Kidney glomerular epithelial cell (primary cell): Measurements from ENCODE around the gene HNRNPF.

Experiments used
- DNase-seq: peaks from one replicate; lab custom pipeline; 2025; lab: John Stamatoyannopoulos, UW

The HNRNPF gene

DNA sequence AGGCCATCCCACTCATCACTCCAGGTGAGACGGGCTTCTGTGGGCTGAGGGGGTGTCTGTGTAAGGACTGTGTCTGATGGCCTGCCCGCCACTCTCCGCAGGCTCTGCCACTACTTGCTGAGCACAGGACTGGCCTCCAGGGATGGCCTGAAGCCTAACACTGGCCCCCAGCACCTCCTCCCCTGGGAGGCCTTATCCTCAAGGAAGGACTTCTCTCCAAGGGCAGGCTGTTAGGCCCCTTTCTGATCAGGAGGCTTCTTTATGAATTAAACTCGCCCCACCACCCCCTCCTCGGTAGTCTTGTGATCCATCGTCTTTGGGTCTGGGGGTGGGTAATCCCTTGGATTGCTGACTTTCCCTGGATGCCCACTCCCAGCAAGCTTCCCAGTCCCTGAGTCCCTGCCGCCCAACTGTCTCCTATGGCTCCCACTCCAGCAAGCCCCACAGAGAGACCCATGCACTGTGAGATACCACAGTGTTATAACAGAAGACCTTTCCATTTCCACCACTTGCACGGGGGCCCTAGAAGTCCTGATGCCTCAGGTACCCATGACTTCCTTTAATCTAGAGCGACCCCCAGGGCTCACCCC, 32.8 kb downstream of the HNRNPF start:
- no peak for DNase-seq

DNA sequence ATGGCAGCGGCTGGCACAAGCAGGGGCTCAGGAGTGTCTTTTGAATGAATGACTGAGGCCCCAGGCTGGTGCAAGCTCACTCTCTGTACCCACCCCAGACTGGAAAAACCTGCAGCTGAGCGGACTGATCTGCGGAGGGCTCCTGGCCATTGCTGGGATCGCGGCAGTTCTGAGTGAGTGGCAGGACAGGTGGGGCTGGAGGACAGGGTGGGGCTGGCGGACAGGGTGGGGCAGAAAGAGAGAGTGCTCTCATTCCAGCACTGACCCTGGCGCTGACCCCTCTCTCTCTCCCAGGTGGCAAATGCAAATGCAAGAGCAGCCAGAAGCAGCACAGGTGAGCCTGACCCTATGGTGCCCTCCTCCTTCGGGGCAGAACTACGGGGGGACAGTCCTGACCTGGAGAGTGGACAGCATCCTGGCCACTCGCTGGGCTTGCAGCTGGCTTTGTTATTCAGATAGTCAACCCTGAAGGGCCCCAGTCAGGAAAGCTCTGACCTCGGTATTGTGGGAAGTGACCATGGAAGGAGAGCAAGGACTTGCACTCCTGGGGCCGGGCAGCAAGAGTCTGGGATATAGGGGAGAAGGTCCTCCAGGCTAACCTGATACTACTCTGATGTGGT, 33.5 kb downstream of the HNRNPF start:
- DNase-seq: no peak

DNA sequence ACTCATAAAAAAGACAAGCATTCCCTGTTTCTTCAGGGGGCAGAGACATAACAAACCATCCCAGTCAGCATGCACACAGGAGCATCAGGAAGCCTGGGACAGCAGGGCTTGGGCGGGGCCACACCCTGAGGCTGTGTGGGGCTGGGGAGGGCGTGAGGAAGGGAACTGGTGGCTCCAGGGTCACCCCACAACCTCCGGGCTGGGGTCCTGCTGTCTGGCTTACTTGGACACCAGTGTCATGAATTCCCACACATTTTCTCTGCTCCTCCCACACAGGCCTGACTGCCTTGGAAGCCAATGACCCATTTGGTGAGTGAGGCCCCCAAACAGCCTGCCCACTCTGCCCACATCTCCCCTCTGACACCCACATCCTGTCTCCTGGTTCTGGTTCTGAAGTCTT, 34.8 kb downstream of the HNRNPF start:
- DNase-seq: no peak

DNA sequence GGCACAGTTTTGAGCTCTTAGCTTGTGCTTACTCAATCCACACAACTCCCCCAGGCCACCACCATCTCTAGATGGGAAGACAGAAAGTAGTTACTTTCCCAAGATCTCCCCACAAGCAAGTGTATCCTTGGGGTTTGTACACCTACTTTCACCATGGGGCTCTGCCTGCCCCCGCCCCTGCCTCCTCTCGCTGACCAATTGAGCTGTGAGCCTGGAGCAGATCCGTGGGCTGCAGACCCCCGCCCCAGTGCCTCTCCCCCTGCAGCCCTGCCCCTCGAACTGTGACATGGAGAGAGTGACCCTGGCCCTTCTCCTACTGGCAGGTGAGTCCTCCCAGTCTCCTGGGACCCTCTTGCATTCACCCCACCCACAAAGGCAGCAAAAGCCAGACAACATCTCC, 35.5 kb downstream of the HNRNPF start:
- no peak for DNase-seq

DNA sequence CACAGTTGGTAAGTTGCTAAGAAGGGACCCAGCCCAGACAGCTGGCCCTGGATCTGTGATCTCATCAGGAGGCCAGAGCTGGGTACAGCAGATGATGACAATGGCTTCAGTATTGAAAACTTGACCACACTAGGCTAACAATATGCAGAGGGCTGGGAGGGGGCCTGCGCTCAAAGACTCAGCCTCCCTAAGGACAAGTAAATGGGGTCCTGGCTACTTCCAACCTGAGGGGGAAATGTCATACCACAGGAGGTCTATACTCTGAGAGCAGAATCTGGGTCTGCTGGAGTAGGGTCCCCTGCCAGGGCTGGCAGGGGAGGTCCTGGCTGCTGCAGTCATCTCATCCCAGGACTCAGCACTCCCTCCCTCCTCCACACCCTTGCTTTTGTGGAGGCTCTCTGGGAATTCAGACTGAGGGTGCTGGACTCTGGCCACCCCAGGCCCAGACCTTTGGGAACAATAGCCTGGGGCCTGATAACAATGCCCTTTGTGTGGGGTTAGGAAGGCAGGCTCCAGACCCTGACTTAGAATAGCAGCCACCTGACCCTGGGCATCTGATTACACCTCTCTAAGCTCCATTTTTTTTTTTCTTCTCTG, 36.1 kb downstream of the HNRNPF start:
- no peak for DNase-seq

DNA sequence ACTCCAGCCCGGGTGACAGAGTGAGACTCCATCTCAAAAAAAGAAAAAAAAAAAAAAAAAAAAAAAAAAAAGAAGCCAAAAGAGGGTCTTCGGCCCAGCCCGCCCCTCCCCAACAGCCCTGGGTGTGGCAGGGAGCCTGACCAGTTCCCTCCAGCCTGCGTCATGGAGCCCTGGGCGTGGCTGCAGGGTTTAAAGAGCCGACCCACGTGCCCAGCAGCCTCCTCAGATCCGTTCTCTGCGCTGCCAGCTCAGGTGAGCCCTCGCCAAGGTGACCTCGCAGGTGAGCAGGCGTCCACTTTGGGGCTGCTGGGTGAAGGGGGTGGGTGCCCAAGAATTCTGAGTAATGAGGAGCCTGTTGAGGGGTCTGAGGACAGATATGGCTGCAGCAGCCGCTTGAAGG, 37.6 kb downstream of the HNRNPF start, which contains the start of gene FXYD4:
Gene FXYD4, plus strand, starts transcription at position 219 of the 400 bp plus-strand sequence. CDS start 2,111 bp downstream, outside the sequence.
- DNase-seq: no peak

DNA sequence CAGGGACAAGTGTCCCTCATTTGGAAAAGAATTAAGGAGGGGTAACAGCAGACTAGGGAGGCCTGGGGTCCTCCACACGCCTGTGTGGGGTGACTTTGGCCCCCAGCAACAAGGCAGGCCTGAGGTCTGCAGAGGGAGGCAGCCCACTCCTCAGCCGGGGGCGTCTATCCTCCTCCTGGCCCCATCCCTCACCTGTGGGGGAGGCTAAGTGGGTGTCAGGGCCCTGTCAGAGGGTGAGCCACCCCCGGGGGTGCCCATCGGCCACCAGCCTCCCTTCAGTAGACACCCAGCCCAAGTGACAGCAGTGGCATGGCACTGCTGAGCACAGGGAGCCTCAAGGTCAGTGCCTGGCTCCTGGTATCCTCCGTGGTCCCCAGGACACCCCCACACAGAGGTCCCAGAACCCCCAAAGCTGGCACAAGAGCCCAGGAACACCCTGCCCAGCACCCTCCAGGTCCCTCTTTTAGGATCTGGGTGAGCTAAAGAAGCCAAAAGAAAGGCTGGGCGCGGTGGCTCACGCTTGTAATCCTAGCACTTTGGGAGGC, 38.2 kb downstream of the HNRNPF start:
- DNase-seq: no peak

DNA sequence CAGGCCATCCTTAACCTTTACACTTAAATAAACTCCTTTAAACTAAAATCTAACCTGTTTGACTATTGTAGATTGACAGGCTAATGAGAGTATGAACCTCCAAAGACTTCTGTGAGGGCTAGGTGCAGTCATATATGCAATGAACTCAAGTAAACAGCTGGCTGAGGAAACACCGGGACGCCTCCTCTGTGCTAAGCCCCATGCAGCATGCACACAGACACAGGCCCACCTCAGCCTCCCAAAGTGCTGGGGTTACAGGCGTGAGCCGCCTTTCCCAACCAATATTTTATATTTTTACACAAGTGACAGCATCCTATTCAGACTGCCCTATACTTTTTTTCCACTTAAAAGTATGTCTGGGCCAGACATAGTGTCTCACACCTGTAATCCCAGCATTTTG, 39.1 kb downstream of the HNRNPF start:
- DNase-seq: no peak

DNA sequence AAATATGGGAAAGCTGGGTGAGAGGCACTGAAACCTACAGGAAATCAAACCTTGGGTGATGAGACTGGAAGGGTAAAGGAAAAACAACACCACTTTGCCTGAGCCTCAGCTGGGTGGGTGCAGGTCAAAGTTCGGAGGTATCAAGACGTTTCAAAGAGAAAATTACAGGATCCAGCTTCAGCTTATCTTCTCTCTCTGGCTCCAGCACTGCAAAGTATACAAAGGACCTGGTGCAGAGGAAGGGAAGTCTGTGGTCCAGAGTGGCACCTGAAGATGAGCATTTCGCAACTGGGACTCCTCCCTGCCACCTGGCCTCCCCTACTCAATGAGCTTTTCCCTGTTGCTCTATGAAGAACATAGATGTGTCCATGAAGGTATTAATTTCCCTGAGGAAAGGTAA, 44.0 kb downstream of the HNRNPF start:
- DNase-seq: no peak

DNA sequence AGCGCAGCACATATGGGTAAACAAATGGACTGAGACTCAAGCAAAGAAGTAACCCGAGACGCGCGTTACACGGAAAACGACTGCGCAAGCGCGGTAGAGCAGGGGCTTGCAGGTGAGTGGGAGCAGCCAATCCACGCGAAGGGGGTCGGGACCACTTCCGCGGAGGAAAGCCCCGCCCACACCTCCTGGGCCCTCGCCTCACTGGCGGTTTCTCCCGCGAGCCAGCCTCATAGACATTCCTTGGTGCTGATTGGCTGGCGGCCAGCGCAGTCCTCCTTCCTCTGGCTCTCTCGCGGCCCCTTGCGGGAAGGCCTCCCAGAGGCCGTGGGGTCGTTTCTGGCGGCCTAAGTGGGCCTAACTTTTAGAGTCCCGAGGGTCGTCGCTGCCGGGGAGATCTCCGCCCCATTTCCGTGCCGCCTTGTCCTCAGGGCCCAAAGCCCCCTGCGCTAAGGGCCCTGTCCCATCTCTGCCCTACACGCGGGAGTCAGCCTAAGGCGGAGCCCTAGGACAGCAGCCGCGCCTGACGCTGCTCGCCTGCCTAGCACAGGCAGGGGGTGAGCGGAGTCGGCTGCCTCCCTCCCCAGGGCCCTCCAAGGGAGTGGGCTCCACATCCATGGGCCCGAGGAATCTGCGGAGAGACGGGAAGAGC, 46.7 kb downstream of the HNRNPF start:
- peak; percentile 95 for DNase-seq

DNA sequence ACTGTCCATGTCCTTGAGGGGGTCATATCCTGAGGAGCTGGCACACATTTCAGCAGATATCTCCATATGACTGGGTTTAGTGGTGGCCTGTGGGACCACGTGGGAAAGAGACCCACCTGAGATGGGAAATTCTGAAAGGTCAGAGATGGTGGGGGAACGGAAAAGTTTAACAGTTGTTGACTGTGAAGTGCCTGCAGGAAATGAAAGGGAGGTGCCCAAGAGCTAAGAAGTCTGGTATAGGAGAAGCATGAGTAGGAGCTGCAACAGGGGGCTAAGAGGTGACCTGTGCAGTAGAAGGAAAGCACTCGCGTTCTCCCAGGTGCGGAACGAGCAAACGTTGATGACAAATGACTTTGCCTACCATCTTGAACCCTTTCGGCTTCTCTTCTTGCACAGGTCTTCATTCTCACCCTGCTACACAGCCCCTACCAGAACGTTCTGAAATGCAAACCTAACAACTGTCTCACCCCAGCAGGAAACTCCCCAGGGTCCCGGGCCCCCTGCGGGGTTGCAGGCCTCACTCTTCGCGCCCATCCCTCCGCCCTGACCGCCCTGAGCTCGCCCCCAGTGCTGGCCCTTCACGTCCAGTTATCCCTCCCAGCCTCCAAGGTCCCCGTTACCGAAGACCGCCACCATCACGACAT, 47.3 kb downstream of the HNRNPF start:
- DNase-seq: no peak

DNA sequence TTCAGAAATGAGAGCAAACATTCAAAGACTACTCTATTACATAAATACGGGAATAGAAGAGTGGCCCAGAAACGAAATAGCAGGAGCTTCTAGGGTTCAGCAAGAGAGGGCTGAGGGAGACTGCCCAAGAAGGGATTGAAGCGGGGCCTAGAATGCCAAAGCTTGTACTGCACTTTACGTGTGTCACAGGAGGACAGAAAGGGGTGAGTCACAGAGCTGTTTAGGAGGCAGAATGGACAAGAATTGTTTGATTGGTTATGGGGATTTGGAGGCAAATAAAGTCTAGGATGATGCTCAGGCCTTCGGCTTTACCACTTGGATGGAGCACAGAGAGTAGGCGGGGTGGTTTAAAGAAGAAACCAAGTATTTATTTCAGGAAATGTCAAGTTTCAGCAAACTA, 48.9 kb downstream of the HNRNPF start:
- no peak for DNase-seq

DNA sequence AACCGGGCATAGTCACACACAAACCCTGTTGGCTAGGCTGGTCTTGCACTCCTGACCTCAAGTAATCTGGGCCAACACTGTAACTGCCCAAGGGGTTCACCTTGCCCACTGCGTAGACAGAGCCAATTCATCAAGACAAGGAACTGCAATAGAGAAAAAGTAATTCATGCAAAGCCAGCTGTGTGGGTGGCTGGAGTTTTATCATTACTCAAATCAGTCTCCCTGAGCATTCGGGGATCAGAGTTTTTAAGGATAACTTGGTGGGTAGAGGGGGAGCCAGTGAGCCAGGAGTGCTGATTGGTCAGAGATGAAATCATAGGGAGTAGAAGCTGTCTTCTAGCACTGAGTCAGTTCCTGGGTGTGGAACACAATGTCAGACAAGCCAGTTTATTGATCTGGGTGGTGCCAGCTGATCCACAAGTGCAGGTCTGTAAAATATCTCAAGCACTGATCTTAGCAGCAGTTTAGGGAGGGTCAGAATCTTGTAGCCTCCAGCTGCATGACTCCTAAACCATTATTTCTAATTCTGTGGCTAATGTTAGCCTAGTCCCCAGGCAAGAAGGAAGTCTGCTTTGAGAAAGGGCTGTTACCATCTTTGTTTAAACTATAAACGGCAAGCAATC, 53.1 kb downstream of the HNRNPF start:
- DNase-seq: peak; percentile 64

DNA sequence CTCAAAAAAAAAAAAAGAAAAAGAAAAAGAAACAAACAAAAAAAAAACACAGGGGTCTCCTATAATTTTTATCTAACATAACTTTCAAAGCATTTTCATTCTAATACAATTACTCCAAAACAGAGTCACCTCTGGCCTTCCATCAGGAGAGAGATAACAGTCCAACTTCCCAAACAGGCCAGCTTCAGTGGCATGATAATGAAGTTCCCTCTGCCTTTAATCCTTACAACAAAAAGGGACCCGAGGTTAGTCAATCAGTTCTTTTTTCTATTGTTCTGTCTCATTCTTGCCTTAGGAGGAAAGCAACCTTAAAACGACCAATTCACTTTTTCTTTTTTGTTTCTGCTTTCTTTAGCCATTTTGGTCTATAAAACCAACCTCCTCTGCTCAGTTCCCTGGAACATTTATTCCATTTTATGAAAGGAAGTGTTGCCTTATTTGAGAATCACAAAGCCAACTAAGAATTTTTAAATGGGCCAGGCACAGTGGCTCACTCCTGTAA, 54.1 kb downstream of the HNRNPF start:
- no peak for DNase-seq

DNA sequence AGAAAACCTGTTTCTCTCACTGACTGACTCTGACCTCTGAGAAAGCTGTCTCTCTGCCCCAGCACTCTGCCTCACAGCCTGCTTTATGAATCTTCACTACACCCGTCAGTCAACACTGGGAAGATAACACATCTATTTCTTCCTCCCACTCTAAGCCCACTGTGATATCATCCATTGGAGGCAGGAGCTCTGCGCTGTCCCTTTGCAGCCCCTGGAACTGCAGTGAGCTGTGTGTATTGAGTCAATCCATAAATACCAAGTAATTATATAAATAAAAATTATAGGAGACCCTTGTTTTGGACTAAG, 54.7 kb downstream of the HNRNPF start:
- DNase-seq: no peak

DNA sequence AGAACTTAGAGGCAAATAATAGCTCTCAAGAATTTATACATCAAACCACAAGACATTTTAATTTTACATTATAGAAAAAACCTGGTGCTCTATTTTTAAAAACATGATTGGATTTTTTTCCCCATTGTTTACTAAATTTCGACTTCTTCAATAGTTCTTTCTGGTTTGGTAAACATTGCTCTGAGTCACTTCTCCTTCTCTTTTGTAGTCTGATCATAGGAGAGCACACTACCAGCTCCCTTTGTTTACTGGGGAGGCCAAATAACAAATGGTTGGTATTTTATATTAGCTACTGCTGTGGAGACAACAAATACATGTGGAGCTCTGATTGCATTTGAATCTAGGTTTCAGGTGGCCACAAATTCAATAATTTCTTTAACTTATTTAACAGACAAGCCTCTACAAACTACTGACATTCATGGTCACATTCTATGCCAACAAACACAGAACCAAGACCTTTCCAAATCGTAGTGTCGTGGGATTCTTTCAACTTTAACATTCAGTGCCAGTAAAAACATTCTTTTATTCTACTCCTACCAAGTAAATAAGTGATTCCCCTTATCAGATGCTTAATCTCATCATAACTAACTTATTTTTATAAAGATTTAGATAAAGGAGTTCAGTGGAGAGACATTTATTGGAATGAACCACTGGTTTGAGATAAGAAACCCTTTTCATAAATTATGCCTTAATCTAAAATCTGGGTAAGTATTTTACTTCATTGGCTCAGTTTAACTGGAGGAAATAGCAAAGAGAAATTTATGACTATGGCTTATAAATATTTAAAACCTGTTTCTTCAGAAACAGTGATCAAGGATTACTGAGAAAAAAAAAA, 55.3 kb downstream of the HNRNPF start:
- DNase-seq: peak; percentile 54

DNA sequence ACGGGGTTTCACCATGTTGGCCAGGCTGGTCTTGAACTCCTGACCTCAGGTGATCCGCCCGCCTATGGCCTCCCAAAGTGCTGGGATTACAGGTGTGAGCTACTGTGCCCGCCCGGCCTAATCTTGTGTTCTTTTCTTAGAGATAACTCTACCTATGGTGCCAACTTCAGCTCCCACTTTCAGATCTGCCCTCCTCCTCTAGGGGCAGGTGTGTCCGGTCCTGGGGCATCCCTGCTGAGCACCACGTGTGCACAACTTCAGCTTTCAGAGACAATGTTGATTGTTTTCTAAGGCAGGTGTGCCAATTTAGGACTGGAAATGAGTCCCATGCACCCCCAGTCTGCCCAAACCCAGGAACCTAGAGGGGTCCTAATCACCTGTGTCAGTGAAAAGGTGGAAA, 56.0 kb downstream of the HNRNPF start:
- no peak for DNase-seq

DNA sequence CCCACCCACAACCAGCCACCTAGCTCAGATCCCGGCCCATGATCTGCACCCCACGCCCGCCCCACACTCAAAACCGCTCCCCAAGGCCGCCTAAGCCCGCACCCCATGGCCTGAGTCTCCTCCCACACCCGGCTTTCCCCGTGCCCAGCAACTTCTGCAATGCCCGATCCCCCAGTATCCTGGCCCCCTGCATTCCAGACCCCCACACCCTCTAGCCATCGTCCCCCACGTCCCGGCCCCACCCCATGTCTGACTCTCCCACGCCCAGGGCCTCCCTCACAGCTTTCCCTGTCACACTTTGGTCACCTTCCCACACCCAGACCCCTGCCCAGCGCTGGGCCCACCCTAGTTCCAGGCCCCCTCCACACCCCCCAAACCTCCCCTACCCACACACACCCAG, 57.7 kb downstream of the HNRNPF start:
- no peak for DNase-seq

DNA sequence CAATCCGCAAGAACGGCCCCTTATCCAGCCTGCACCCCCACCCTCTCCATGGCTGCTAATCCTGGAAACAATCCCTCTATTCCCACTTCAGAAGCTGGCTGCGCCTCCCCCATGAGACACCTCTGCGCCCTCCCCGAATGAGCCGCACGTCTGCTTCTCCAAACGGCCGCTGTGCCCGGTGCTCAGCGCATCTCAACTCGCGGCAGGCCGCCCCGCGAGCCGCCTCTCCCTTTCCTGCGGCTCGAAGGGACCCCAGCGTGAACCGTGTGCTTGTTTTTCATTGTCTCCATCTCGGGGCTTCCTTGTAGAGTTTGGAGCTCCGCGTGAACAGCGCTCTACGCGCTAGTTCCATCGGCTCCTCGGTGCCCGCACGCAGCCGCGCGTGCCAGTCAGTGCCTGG, 58.3 kb downstream of the HNRNPF start:
- no peak for DNase-seq

DNA sequence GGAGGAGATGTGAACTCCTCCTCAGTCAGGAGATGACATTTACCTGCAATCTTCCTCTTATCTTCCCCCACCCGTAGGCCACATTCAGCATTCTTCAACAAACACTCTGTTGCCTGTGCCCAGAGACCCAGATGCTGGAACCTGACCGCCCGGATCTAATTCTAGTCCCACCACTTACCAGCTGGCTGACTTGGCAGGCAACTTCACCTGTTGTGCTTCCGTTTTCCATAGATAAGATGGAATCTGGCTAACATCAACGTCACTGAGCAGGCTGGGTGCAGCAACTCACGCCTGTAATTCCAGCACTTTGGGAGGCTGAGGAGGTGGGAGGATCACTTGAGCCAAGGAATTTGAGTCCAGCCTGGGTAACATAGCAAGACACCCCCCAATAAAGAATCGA, 58.8 kb downstream of the HNRNPF start:
- no peak for DNase-seq
